Fibroblast of skin of left biceps (primary cell): Measurements from ENCODE around the gene DUSP5.

ENCODE experiments used
- DNase-seq, 2 experiments: peaks; one replicate each; pipeline ENCODE4 v3.0.0-alpha.2; 2013; ENCODE audit warnings: low read depth in 2 of 2

DUSP5 gene

GRCh38 chr10:110480387-110480786, 17.3 kb upstream of the DUSP5 start:
- DNase-seq, result no peak

GRCh38 chr10:110481919-110482318, 15.8 kb upstream of the DUSP5 start:
- DNase-seq, result no peak

- no peak for DNase-seq
Observed at GRCh38 chr10:110483633-110484032, 14.1 kb upstream of the DUSP5 start.

- no peak for DNase-seq
Observed at GRCh38 chr10:110485541-110485940, 12.2 kb upstream of the DUSP5 start.

GRCh38 chr10:110486680-110487410, 10.9 kb upstream of the DUSP5 start:
- DNase-seq, result no peak

GRCh38 chr10:110487411-110488331, 10.0 kb upstream of the DUSP5 start:
- no peak for DNase-seq

GRCh38 chr10:110488332-110488681, 9.4 kb upstream of the DUSP5 start:
- no peak for DNase-seq

- DNase-seq, result no peak
Observed at GRCh38 chr10:110488940-110489339, 8.8 kb upstream of the DUSP5 start.

- DNase-seq, result no peak
Observed at GRCh38 chr10:110490640-110491039, 7.1 kb upstream of the DUSP5 start.

GRCh38 chr10:110491346-110491745, 6.4 kb upstream of the DUSP5 start:
- DNase-seq, result no peak

GRCh38 chr10:110492069-110492822, 5.5 kb upstream of the DUSP5 start:
- no peak for DNase-seq

GRCh38 chr10:110493832-110494426, 3.8 kb upstream of the DUSP5 start:
- DNase-seq, result no peak

- no peak for DNase-seq
Observed at GRCh38 chr10:110494532-110494931, 3.2 kb upstream of the DUSP5 start.

- peak; percentile 78 to 82 for DNase-seq
Observed at GRCh38 chr10:110495731-110496552, 1.8 kb upstream of the DUSP5 start.

- no peak for DNase-seq
Observed at GRCh38 chr10:110496553-110497437, 912 bp upstream of the DUSP5 start.

GRCh38 chr10:110498087-110498981, 627 bp downstream of the DUSP5 start:
- no peak for DNase-seq

- no peak for DNase-seq
Observed at GRCh38 chr10:110498982-110499795, 1.5 kb downstream of the DUSP5 start.
